ENCODE results near the gene LSM11.

DNA sequence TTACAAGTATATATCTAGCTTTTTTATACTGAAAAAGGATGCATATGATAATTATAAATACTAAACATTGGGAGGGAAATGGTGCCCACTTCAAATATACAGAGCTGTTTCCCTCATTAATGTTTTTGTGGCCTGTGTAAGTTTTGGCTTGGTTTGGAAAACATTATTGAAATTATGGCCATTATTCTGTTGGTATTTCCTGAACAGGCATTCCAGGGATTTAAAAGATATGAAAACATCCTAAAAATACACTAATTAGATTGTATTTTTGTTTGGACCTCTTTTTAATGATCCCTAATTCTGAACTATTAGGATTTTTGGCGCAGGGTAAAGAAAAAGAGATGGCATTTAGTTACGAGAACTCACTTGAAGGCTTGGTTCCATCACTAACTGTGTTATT is 64.5 kb downstream of the LSM11 start:
- TF ChIP-seq, protein P1, sequence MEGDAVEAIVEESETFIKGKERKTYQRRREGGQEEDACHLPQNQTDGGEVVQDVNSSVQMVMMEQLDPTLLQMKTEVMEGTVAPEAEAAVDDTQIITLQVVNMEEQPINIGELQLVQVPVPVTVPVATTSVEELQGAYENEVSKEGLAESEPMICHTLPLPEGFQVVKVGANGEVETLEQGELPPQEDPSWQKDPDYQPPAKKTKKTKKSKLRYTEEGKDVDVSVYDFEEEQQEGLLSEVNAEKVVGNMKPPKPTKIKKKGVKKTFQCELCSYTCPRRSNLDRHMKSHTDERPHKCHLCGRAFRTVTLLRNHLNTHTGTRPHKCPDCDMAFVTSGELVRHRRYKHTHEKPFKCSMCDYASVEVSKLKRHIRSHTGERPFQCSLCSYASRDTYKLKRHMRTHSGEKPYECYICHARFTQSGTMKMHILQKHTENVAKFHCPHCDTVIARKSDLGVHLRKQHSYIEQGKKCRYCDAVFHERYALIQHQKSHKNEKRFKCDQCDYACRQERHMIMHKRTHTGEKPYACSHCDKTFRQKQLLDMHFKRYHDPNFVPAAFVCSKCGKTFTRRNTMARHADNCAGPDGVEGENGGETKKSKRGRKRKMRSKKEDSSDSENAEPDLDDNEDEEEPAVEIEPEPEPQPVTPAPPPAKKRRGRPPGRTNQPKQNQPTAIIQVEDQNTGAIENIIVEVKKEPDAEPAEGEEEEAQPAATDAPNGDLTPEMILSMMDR (IDR thresholded peaks at IDR 0.05) = no peak
- no peak for TF ChIP-seq POLR2A (IDR thresholded peaks at IDR 0.05)

Data from lower leg skin (tissue), 3 donors.